Natural killer cell (primary cell): ENCODE measurements around the gene TENT4B. TPM values are rescaled to one million over a fixed set of nuclear protein-coding genes. Genes with fewer than 3 reads are reported as not detected.

Experiments
- ATAC-seq, 3 donors: fragments of 150-1000 bp in 2 of 3; fragments of 200-7000 bp in 1 of 3; cut with Tn5 transposase; 1 replicate in 1 of 3; 2 replicates in 2 of 3; pipeline ENCODE4 v1.10.0; 2021; ENCODE audit warnings: mild to moderate bottlenecking in 2 of 3, moderate library complexity in 2 of 3
- DNase-seq, 2 donors: peaks; one replicate each; pipeline versions ENCODE4 v3.0.0 to v3.0.0-alpha.2; 2013 to 2021; ENCODE audit warnings: mixed read lengths in 1 of 2
- H3K27ac ChIP-seq: one replicate; pipeline ENCODE4 v1.5.1; 2013; ENCODE audit warnings: mild to moderate bottlenecking, low read length
- H3K27me3 ChIP-seq: one replicate; pipeline ENCODE4 v1.6.1; 2013; ENCODE audit warnings: low read length; ENCODE audit not compliant: control insufficient read depth, insufficient read depth
- H3K36me3 ChIP-seq: one replicate; pipeline ENCODE4 v1.6.1; 2013; ENCODE audit warnings: low read length; ENCODE audit not compliant: control insufficient read depth, insufficient read depth
- H3K4me1 ChIP-seq: one replicate; pipeline ENCODE4 v1.6.1; 2013; ENCODE audit warnings: low read length; ENCODE audit not compliant: control insufficient read depth, insufficient read depth
- H3K4me3 ChIP-seq: one replicate; pipeline ENCODE4 v1.5.1; 2013; ENCODE audit warnings: low read length
- H3K9me3 ChIP-seq: one replicate; pipeline ENCODE4 v1.6.1; 2013; ENCODE audit warnings: low read length; ENCODE audit not compliant: control insufficient read depth, insufficient read depth
- H3K27ac Mint-ChIP-seq, 2 donors: one replicate each; pipeline ENCODE4 v1.8.0; 2022; ENCODE audit warnings: mild to moderate bottlenecking in 2 of 2, mixed read lengths in 2 of 2, moderate library complexity in 1 of 2
- H3K27me3 Mint-ChIP-seq, 2 donors: one replicate each; pipeline ENCODE4 v1.8.0; 2022; ENCODE audit warnings: low read depth in 2 of 2, mixed read lengths in 2 of 2
- H3K36me3 Mint-ChIP-seq: one replicate; pipeline ENCODE4 v1.8.0; 2022; ENCODE audit warnings: mixed read lengths
- H3K4me1 Mint-ChIP-seq, 2 donors: one replicate each; pipeline ENCODE4 v1.8.0; 2022; ENCODE audit warnings: mixed read lengths in 2 of 2
- H3K4me3 Mint-ChIP-seq: one replicate; pipeline ENCODE4 v1.8.0; 2022; ENCODE audit warnings: mild to moderate bottlenecking, moderate library complexity, mixed read lengths
- H3K9me3 Mint-ChIP-seq, 2 donors: one replicate each; pipeline ENCODE4 v1.8.0; 2022; ENCODE audit warnings: mixed read lengths in 2 of 2
- WGBS: methylation state at CpG from one replicate; pipeline ENCODE4 v1.1.7; 2013; ENCODE audit warnings: missing lambda C conversion rate; ENCODE audit not compliant: insufficient coverage; 5-methylcytosine and 5-hydroxymethylcytosine counted together
- intact Hi-C: fragments of 100-400 bp; cut with micrococcal nuclease; formaldehyde crosslinking; loops from one replicate; pipeline ENCODE4 v1.14.2; 2022
- total RNA-seq, 4 donors: library from RNA; stranded (reverse); fragments of 120-200 nt in 1 of 4; gene quantifications; one replicate each; pipeline versions ENCODE4 v1.2.3 to v1.2.4, GENCODE V29; 2013 to 2022
- TF ChIP-seq, protein P1 (sequence below): fragments of 200-600 bp; IDR thresholded peaks from one replicate; pipeline ENCODE4 v1.8.0; 2022; ENCODE audit warnings: antibody characterized with exemption

The TENT4B gene
- total RNA-seq, 3 donors from 2014 or later (not counting 1 experiment from before 2014, with no cell fraction given), result 37.5 to 48.7 (median 44.4) TPM

- Histone ChIP-seq H3K4me1 (peaks cover 10% of the 10 kb centered on the region), H3K27me3 (no peaks in the 10 kb centered on the region), H3K4me3 (no peak overlapping the region), H3K9me3 (no peaks in the 10 kb centered on the region), H3K27ac (no peak overlapping the region), H3K36me3 (no peaks in the 10 kb centered on the region)
- Mint-ChIP-seq H3K4me3 (no peak overlapping the region), H3K27me3 (no peaks in the 10 kb centered on the region), H3K9me3 (no peaks in the 10 kb centered on the region), H3K4me1 (peaks cover 48 to 59% of the 10 kb centered on the region in 2 donors), H3K27ac (no peak overlapping the region), H3K36me3 (no peaks in the 10 kb centered on the region)
- intact Hi-C loops, result no loop called here
- TF ChIP-seq, protein P1, sequence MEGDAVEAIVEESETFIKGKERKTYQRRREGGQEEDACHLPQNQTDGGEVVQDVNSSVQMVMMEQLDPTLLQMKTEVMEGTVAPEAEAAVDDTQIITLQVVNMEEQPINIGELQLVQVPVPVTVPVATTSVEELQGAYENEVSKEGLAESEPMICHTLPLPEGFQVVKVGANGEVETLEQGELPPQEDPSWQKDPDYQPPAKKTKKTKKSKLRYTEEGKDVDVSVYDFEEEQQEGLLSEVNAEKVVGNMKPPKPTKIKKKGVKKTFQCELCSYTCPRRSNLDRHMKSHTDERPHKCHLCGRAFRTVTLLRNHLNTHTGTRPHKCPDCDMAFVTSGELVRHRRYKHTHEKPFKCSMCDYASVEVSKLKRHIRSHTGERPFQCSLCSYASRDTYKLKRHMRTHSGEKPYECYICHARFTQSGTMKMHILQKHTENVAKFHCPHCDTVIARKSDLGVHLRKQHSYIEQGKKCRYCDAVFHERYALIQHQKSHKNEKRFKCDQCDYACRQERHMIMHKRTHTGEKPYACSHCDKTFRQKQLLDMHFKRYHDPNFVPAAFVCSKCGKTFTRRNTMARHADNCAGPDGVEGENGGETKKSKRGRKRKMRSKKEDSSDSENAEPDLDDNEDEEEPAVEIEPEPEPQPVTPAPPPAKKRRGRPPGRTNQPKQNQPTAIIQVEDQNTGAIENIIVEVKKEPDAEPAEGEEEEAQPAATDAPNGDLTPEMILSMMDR, result no peak
- DNase-seq, result no peak
- no peak for ATAC-seq
- WGBS, result 90% methylated on average over 5 of the region's 5 CpGs
Observed at GRCh38 chr16:50173316-50173715, 20.2 kb downstream of the TENT4B start.

DNA sequence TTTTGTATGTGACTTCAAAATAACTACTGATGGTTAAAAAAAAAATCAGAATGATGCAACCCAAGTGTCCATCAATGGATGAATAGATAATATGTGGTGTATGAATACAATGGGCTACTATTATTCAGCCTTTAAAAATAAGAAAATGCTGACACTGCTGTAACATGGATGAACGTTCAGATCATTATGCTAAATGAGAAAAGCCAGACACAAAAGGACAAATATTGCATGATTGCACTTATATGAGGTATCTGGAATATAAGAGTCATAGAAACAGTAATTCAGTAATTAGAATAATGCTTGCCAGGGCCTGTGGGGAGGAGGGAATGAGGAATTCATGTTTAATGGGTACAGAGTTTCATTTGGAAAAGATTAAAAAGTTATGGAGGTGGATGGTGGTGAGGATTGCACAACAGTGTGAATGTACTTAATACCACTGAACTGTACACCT is 25.4 kb downstream of the TENT4B start:
- TF ChIP-seq, protein P1, result no peak
- intact Hi-C loops, result no loop called here
- Mint-ChIP-seq H3K4me3 (no peak overlapping the region), H3K27ac (no peak overlapping the region), H3K27me3 (no peaks in the 10 kb centered on the region), H3K36me3 (no peaks in the 10 kb centered on the region), H3K4me1 (peaks cover 28 to 30% of the 10 kb centered on the region in 2 donors), H3K9me3 (no peaks in the 10 kb centered on the region)
- Histone ChIP-seq H3K27me3 (no peaks in the 10 kb centered on the region), H3K27ac (no peak overlapping the region), H3K4me3 (no peak overlapping the region), H3K36me3 (no peaks in the 10 kb centered on the region), H3K4me1 (no peaks in the 10 kb centered on the region), H3K9me3 (no peaks in the 10 kb centered on the region)
- DNase-seq (no peak), ATAC-seq (no peak)
- 82% methylated on average over 1 of the region's 1 CpG for WGBS

DNA sequence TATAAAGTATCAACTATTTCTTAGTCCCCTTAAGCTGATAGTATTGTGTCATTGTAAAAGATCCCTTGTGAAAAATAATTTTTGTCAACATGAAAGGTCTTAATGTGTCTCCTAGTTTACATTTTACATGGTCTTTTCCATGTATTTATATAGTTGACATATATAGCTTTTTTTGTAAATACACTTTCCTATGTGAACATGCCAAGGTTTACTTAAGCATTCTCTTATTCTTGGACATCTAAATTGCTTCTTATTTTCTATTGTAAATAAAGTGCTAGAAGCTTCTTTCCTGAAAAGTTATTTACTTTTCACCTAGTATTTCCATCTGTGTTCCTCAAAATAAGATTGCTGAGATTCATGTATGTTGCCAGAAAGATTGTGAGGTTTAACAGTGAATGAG is 29.3 kb downstream of the TENT4B start:
- H3K27ac Mint-ChIP-seq, result no peak overlapping the region
- ATAC-seq (no peak), DNase-seq (no peak)
- Histone ChIP-seq H3K36me3 (no peaks in the 10 kb centered on the region), H3K27me3 (no peaks in the 10 kb centered on the region), H3K9me3 (no peaks in the 10 kb centered on the region), H3K27ac (no peak overlapping the region), H3K4me1 (no peaks in the 10 kb centered on the region), H3K4me3 (no peak overlapping the region)
- no peaks in the 10 kb centered on the region for H3K27me3 Mint-ChIP-seq
- H3K36me3 Mint-ChIP-seq, result no peaks in the 10 kb centered on the region
- no peak overlapping the region for H3K4me3 Mint-ChIP-seq
- TF ChIP-seq, protein P1, result no peak
- peaks cover 30% of the 10 kb centered on the region in 2 donors for H3K4me1 Mint-ChIP-seq
- no peaks in the 10 kb centered on the region for H3K9me3 Mint-ChIP-seq
- intact Hi-C loops, result no loop called here

- ATAC-seq (no peak), DNase-seq (no peak)
- H3K27me3 ChIP-seq, result no peaks in the 10 kb centered on the region
- no peak overlapping the region for H3K4me3 ChIP-seq
- Mint-ChIP-seq H3K27me3 (no peaks in the 10 kb centered on the region), H3K4me3 (no peak overlapping the region), H3K9me3 (no peaks in the 10 kb centered on the region), H3K4me1 (peaks cover 22 to 24% of the 10 kb centered on the region in 2 donors), H3K27ac (no peak overlapping the region), H3K36me3 (no peaks in the 10 kb centered on the region)
- TF ChIP-seq, protein P1, result no peak
- no peaks in the 10 kb centered on the region for H3K36me3 ChIP-seq
- no peaks in the 10 kb centered on the region for H3K9me3 ChIP-seq
- H3K4me1 ChIP-seq, result no peaks in the 10 kb centered on the region
- intact Hi-C loops, result no loop called here
- no peak overlapping the region for H3K27ac ChIP-seq
- 97% methylated on average over 4 of the region's 4 CpGs for WGBS
Observed at GRCh38 chr16:50183316-50183715, 30.2 kb downstream of the TENT4B start.
